Subcutaneous abdominal adipose tissue (tissue), 5 donors: ENCODE results near the gene TMEM38A.
A peak's percentile ranks its signal among the peaks of the same experiment; 100 is the strongest.
"Not testable (repeated sequence)": the region's sequence is repeated elsewhere in the genome, so short reads cannot be mapped to it uniquely, and the experiment has no call there.

Source experiments
- H3K27ac ChIP-seq: one replicate; pipeline ENCODE4 v1.7.0; 2013; ENCODE audit warnings: low read depth, mild to moderate bottlenecking, inconsistent platforms, low read length, moderate library complexity
- H3K27me3 ChIP-seq, 5 donors: one replicate each; pipeline ENCODE4 v1.7.0; 2013; ENCODE audit warnings: low read length in 5 of 5, inconsistent platforms in 1 of 5; ENCODE audit not compliant: control insufficient read depth in 5 of 5, insufficient read depth in 4 of 5
- H3K36me3 ChIP-seq, 5 donors: one replicate each; pipeline ENCODE4 v1.7.0; 2013; ENCODE audit warnings: low read length in 5 of 5; ENCODE audit not compliant: control insufficient read depth in 5 of 5, insufficient read depth in 5 of 5
- H3K4me1 ChIP-seq, 5 donors: one replicate each; pipeline ENCODE4 v1.7.0; 2013; ENCODE audit warnings: low read length in 5 of 5, mild to moderate bottlenecking in 3 of 5, moderate library complexity in 1 of 5; ENCODE audit not compliant: control insufficient read depth in 5 of 5, insufficient read depth in 5 of 5
- H3K4me3 ChIP-seq, 5 donors: one replicate each; pipeline ENCODE4 v1.7.0; 2013; ENCODE audit warnings: low read length in 5 of 5, low read depth in 1 of 5
- H3K9ac ChIP-seq, 5 donors: one replicate each; pipeline ENCODE4 v1.7.0; 2013; ENCODE audit warnings: low read length in 5 of 5, mild to moderate bottlenecking in 4 of 5, moderate library complexity in 3 of 5
- H3K9me3 ChIP-seq, 5 donors: one replicate each; pipeline ENCODE4 v1.7.0; 2013; ENCODE audit warnings: low read length in 5 of 5; ENCODE audit not compliant: control insufficient read depth in 5 of 5
- donor health status: healthy.
- donor health status: healthy.
- donor health status: healthy.
- donor health status: healthy.
- donor health status: healthy.

Gene TMEM38A

GRCh38 chr19:16628984-16629691 lies 31.8 kb upstream of the TMEM38A start:
- H3K9ac ChIP-seq, result peak overlapping the region; percentile 48 to 89 (median 82)
- H3K36me3 ChIP-seq, result peaks cover 0 to 32% (median 24%) of the 10 kb centered on the region in 5 donors
- no peaks in the 10 kb centered on the region for H3K9me3 ChIP-seq
- H3K4me1 ChIP-seq, result peaks cover 13 to 44% (median 35%) of the 10 kb centered on the region in 5 donors
- peak overlapping the region; percentile 73 to 91 (median 79) for H3K4me3 ChIP-seq
- no peaks in the 10 kb centered on the region for H3K27me3 ChIP-seq
- peak overlapping the region; percentile 85 for H3K27ac ChIP-seq

- peaks cover 0 to 33% (median 23%) of the 10 kb centered on the region in 5 donors for H3K36me3 ChIP-seq
- H3K4me1 ChIP-seq, result peaks cover 4 to 26% (median 20%) of the 10 kb centered on the region in 5 donors
Observed at GRCh38 chr19:16631465-16631864, 29.5 kb upstream of the TMEM38A start.

GRCh38 chr19:16637535-16637934 lies 23.4 kb upstream of the TMEM38A start:
- Histone ChIP-seq H3K4me1 (peaks cover 0 to 3% (median 0%) of the 10 kb centered on the region in 5 donors), H3K27me3 (no peaks in the 10 kb centered on the region), H3K9me3 (no peaks in the 10 kb centered on the region), H3K27ac (no peak overlapping the region), H3K4me3 (no peak overlapping the region), H3K9ac (peak overlapping the region in 2 of 5 donors; percentile 0 to 3), H3K36me3 (peaks cover 0 to 72% (median 39%) of the 10 kb centered on the region in 5 donors)

More at GRCh38 chr19:16631465-16631864, 29.5 kb upstream of the TMEM38A start:
- Histone ChIP-seq H3K9ac (no peak overlapping the region), H3K27ac (no peak overlapping the region), H3K9me3 (no peaks in the 10 kb centered on the region), H3K27me3 (no peaks in the 10 kb centered on the region), H3K4me3 (no peak overlapping the region)

GRCh38 chr19:16638666-16639065 lies 22.3 kb upstream of the TMEM38A start:
- no peak overlapping the region for H3K9ac ChIP-seq
- peaks cover 2 to 75% (median 41%) of the 10 kb centered on the region in 5 donors for H3K36me3 ChIP-seq
- no peak overlapping the region for H3K27ac ChIP-seq
- H3K4me3 ChIP-seq, result no peak overlapping the region
- H3K27me3 ChIP-seq, result no peaks in the 10 kb centered on the region
- peaks cover 0 to 3% (median 0%) of the 10 kb centered on the region in 5 donors for H3K4me1 ChIP-seq
- no peaks in the 10 kb centered on the region for H3K9me3 ChIP-seq

- Histone ChIP-seq H3K36me3 (peaks cover 2 to 84% (median 56%) of the 10 kb centered on the region in 5 donors), H3K4me1 (peaks cover 0 to 3% (median 0%) of the 10 kb centered on the region in 5 donors), H3K27ac (no peak overlapping the region), H3K4me3 (no peak overlapping the region), H3K27me3 (no peaks in the 10 kb centered on the region), H3K9me3 (no peaks in the 10 kb centered on the region), H3K9ac (no peak overlapping the region)
Observed at GRCh38 chr19:16640951-16641350, 20.0 kb upstream of the TMEM38A start.

- Histone ChIP-seq H3K4me3 (no peak overlapping the region), H3K4me1 (peaks cover 0 to 9% (median 7%) of the 10 kb centered on the region in 5 donors), H3K27ac (no peak overlapping the region), H3K9me3 (no peaks in the 10 kb centered on the region), H3K36me3 (peaks cover 6 to 87% (median 59%) of the 10 kb centered on the region in 5 donors), H3K9ac (no peak overlapping the region), H3K27me3 (no peaks in the 10 kb centered on the region)
Observed at GRCh38 chr19:16641695-16642094, 19.2 kb upstream of the TMEM38A start.

- Histone ChIP-seq H3K27ac (no peak overlapping the region), H3K4me3 (no peak overlapping the region), H3K4me1 (peaks cover 1 to 32% (median 19%) of the 10 kb centered on the region in 5 donors), H3K9ac (no peak overlapping the region), H3K27me3 (no peaks in the 10 kb centered on the region), H3K36me3 (peaks cover 6 to 71% (median 52%) of the 10 kb centered on the region in 5 donors), H3K9me3 (no peaks in the 10 kb centered on the region)
Observed at GRCh38 chr19:16645140-16645539, 15.8 kb upstream of the TMEM38A start.

GRCh38 chr19:16649734-16650133 lies 11.2 kb upstream of the TMEM38A start:
- peak overlapping the region; percentile 46 for H3K27ac ChIP-seq
- H3K9me3 ChIP-seq, result no peaks in the 10 kb centered on the region
- H3K4me1 ChIP-seq, result peaks cover 1 to 44% (median 27%) of the 10 kb centered on the region in 5 donors
- H3K27me3 ChIP-seq, result no peaks in the 10 kb centered on the region
- peaks cover 7 to 69% (median 59%) of the 10 kb centered on the region in 5 donors for H3K36me3 ChIP-seq
- H3K4me3 ChIP-seq, result peak overlapping the region in 2 of 5 donors; percentile 17 to 19
- no peak overlapping the region for H3K9ac ChIP-seq

- Histone ChIP-seq H3K4me3 (no peak overlapping the region), H3K27me3 (no peaks in the 10 kb centered on the region), H3K27ac (no peak overlapping the region), H3K9ac (no peak overlapping the region), H3K4me1 (peaks cover 1 to 44% (median 27%) of the 10 kb centered on the region in 5 donors), H3K36me3 (peaks cover 11 to 68% (median 60%) of the 10 kb centered on the region in 5 donors), H3K9me3 (no peaks in the 10 kb centered on the region)
Observed at GRCh38 chr19:16650821-16651220, 10.1 kb upstream of the TMEM38A start.

GRCh38 chr19:16651421-16652188 lies 9.3 kb upstream of the TMEM38A start:
- not testable (repeated sequence) for H3K4me3 ChIP-seq, H3K9me3 ChIP-seq, H3K9ac ChIP-seq, H3K27ac ChIP-seq, H3K27me3 ChIP-seq
- Histone ChIP-seq H3K36me3 (peaks cover 7 to 69% (median 58%) of the 10 kb centered on the region in 5 donors), H3K4me1 (peaks cover 1 to 39% (median 21%) of the 10 kb centered on the region in 5 donors)
